Activated CD4-positive, alpha-beta memory T cell treated with anti-CD3 and anti-CD28 coated beads, Interleukin-2, amount 10 ng/mL, durations not matched to agents 7 days and 5 days (primary cell): Measurements from ENCODE around the gene GFPT2. TPM values are rescaled to one million over a fixed set of nuclear protein-coding genes. Genes with fewer than 3 reads are reported as not detected.

Experiments used
- CTCF ChIA-PET: fragments of 350-600 bp; sonication (Branson Sonifier 250); formaldehyde crosslinking; loops from one replicate; lab custom pipeline; 2021; ENCODE audit warnings: antibody characterized with exemption, inconsistent platforms; lab: Charles Lee
- POLR2A ChIA-PET: fragments of 350-600 bp; sonication (Branson Sonifier 250); formaldehyde crosslinking; loops from one replicate; lab custom pipeline; 2021; ENCODE audit warnings: antibody characterized with exemption; lab: Charles Lee
- DNase-seq: peaks from one replicate; pipeline ENCODE4 v3.0.0-alpha.2; 2020
- H3K27ac Mint-ChIP-seq: one replicate; pipeline ENCODE4 v1.8.0; 2021; ENCODE audit warnings: mild to moderate bottlenecking, mixed read lengths
- H3K27me3 Mint-ChIP-seq: one replicate; pipeline ENCODE4 v1.8.0; 2021; ENCODE audit warnings: mixed read lengths
- H3K36me3 Mint-ChIP-seq: one replicate; pipeline ENCODE4 v1.8.0; 2021; ENCODE audit warnings: low read depth, mixed read lengths
- H3K4me1 Mint-ChIP-seq: one replicate; pipeline ENCODE4 v1.8.0; 2021; ENCODE audit warnings: mixed read lengths
- H3K4me3 Mint-ChIP-seq: one replicate; pipeline ENCODE4 v1.8.0; 2021; ENCODE audit warnings: mild to moderate bottlenecking, mixed read lengths
- H3K9me3 Mint-ChIP-seq: one replicate; pipeline ENCODE4 v1.8.0; 2021; ENCODE audit warnings: mixed read lengths
- total RNA-seq, 2 experiments: library from RNA; stranded (reverse); gene quantifications; one replicate each; pipeline ENCODE4 v1.2.3, GENCODE V29; 2021

GFPT2 gene
- total RNA-seq, 2 experiments from 2014 or later: not detected

DNA sequence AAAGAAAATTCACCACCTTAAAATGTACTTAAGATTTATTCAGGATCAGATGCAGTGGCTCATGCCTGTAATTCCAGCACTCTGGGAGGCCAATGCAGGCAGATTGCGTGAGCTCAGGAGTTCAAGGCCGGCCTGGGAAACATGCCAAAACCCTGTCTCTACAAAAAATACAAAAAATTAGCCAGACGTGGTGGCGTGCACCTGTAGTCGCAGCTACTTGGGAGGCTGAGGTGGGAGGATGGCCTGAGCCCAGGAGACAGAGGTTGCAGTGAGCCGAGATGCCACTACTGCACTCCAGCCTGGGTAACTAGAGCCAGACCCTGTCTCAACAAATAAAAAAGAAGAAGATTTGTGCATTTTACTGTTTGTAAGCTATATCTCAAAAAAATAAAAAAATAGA, 34.7 kb upstream of the GFPT2 start:
- Mint-ChIP-seq H3K27me3 (no peaks in the 10 kb centered on the region), H3K36me3 (no peaks in the 10 kb centered on the region), H3K9me3 (no peaks in the 10 kb centered on the region), H3K4me1 (no peaks in the 10 kb centered on the region), H3K27ac (no peak overlapping the region), H3K4me3 (no peak overlapping the region)
- POLR2A ChIA-PET: no interaction called here
- no peak for DNase-seq
- CTCF ChIA-PET: no interaction called here

DNA sequence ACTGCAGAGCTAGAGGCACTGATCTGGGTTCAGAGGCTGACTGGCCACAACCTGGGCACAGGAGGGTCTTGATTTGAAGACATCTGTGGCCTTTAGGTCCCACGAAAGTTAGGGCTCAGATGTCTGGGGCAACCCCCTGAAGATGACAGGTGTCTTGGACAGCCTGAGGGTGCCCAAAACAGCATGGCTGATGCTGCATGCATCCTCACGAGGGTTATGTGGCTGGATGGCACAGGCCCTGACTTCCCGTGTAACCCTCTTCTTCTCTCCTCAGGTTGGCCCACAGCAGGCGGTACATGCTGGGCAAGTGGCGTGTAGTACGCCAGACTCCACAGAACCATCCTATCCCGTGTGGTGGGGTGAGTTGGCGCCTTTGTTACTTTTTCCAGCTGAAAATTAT, 29.8 kb upstream of the GFPT2 start:
- Mint-ChIP-seq H3K36me3 (no peaks in the 10 kb centered on the region), H3K4me1 (no peaks in the 10 kb centered on the region), H3K27me3 (no peaks in the 10 kb centered on the region), H3K4me3 (no peak overlapping the region), H3K27ac (no peak overlapping the region), H3K9me3 (no peaks in the 10 kb centered on the region)
- CTCF ChIA-PET: no interaction called here
- POLR2A ChIA-PET: no interaction called here
- no peak for DNase-seq

DNA sequence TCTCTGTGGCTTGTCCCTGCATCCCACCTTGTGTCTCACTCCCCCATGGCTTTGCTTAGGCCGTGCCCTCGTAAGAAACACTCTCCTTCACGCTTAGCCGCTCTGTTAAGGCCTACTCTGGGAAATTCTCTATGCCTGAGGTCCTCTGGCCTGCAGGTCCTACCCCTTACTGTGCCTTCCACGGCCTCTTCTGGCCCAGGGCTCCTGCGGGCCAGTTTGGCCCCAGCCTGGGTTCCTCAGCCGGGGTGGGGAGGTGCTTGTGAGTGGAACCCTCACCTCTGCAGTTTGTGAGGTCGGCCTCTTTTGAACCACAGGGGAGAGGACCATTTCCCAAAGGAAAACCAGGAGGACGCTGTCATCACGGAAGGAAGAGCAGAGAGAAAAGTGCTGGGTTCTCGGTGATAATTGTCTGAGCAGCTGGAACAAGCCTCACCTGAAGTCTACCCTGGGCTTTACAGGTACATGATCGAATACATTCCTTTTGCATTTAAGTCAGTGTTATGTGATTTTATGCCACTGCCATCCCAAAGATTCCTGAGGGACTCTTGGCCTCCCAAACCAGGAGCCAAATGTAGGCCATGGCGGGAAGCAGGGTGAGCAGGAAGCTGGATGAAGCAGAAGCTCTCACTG, 28.8 kb upstream of the GFPT2 start:
- Mint-ChIP-seq H3K4me3 (no peak overlapping the region), H3K9me3 (no peaks in the 10 kb centered on the region), H3K4me1 (no peaks in the 10 kb centered on the region), H3K36me3 (no peaks in the 10 kb centered on the region), H3K27me3 (no peaks in the 10 kb centered on the region), H3K27ac (no peak overlapping the region)
- POLR2A ChIA-PET: no interaction called here
- DNase-seq: no peak
- CTCF ChIA-PET: no interaction called here

DNA sequence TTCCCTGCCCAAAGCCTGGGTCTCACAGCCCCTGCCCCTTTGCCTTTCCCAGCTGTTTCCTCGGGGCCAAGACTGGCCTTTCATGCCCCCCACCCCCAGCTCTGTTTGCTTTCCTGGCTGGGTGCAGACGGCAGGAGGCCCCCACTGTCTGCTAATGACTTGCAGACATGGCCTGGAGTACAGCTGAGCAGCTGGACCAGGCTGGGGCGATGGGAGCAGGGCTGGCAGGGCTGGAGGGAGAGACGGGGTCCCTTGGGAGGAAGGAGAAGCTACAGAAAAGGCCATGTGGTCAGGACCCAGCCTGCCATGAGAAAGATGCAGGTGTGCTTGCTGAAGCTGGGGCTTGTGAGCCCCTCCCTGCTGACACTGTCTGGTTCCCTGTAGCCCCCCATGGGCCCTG, 28.3 kb upstream of the GFPT2 start:
- no peak overlapping the region for H3K4me3 Mint-ChIP-seq
- no peaks in the 10 kb centered on the region for H3K27me3 Mint-ChIP-seq
- CTCF ChIA-PET: no interaction called here
- H3K36me3 Mint-ChIP-seq: no peaks in the 10 kb centered on the region
- H3K9me3 Mint-ChIP-seq: no peaks in the 10 kb centered on the region
- DNase-seq: no peak
- no peak overlapping the region for H3K27ac Mint-ChIP-seq
- POLR2A ChIA-PET: no interaction called here
- no peaks in the 10 kb centered on the region for H3K4me1 Mint-ChIP-seq

DNA sequence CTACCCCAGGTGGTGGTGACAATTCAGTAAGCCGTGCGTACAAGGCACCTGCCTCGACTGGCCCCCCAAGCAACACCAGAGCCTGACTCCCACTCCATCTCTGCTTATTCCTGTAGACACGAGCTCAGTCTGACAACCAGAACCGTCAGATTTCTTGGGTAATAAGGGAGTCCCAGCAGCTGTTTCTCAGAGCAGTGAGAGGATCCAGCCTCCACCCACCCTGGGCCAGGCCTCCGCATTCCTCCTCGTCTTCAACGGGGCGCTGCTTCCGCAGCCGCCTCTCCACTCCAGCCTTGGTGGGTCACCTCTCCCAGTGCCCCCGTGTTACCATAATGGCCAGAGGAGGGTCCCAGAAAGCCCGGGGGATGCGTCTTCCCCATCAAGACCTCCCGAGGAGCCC, 27.7 kb upstream of the GFPT2 start:
- no peak for DNase-seq
- ChIA-PET POLR2A (no interaction called here), CTCF (no interaction called here)
- Mint-ChIP-seq H3K4me3 (no peak overlapping the region), H3K36me3 (no peaks in the 10 kb centered on the region), H3K27ac (no peak overlapping the region), H3K4me1 (no peaks in the 10 kb centered on the region), H3K27me3 (no peaks in the 10 kb centered on the region), H3K9me3 (no peaks in the 10 kb centered on the region)

DNA sequence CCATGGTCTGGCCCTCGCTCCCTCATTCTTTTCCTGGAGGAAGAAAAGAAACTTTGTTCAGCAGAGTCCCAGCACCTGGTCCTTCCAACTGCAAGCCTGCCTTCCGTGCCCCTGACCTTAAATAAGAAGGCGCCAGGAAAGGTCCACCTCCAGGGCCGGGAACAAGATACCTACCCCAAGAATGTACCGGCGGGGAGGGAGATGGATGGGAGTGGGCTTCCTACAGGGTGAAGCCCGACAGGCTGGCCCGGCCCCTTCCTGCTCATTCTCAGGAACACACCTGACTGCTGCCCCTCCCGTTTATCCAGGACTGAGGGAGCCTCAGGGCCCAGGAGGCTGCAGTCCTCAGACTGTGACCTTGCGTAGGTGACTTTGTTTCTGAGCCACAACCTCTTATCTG, 27.3 kb upstream of the GFPT2 start:
- Mint-ChIP-seq H3K27ac (no peak overlapping the region), H3K36me3 (no peaks in the 10 kb centered on the region), H3K9me3 (no peaks in the 10 kb centered on the region), H3K4me1 (no peaks in the 10 kb centered on the region), H3K4me3 (no peak overlapping the region), H3K27me3 (no peaks in the 10 kb centered on the region)
- POLR2A ChIA-PET: no interaction called here
- no peak for DNase-seq
- CTCF ChIA-PET: no interaction called here

DNA sequence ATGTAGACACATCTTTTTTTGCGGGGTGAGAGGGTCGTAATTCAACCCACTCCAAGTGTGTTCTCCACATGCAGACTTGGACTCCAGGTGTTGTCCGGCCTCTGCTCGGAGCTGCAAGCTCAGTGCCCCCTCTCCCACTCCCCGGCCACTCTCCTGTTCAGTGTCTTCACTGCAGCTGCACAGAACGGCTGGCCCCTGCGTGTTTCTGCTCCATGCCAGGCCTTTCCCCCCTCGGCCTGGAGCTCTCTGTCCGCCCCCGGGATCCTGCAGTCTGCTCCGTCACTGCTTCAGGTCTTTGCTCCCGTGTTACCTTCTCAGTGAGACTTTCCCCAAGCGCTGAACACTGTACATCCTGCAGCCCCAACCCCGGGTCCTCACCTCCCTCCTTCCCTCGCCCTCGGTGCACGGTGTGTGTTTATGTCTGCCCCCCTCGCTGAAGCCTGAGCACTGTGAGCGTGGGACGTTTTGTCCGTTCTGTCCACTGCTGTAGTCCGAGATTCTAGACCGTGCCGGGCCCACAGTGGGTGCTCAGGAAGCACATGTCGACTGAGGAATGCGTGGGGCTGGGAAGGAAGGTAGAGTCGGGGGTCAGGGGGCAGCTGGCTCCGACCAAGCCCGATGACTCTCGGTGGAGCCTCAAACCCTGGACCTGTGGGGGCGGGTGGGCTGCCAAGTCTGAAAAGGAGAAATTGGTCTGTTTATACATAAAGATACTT, 26.4 kb upstream of the GFPT2 start:
- Mint-ChIP-seq H3K27me3 (no peaks in the 10 kb centered on the region), H3K9me3 (no peaks in the 10 kb centered on the region), H3K36me3 (no peaks in the 10 kb centered on the region), H3K4me3 (no peak overlapping the region), H3K4me1 (no peaks in the 10 kb centered on the region), H3K27ac (no peak overlapping the region)
- ChIA-PET CTCF (no interaction called here), POLR2A (no interaction called here)
- no peak for DNase-seq

DNA sequence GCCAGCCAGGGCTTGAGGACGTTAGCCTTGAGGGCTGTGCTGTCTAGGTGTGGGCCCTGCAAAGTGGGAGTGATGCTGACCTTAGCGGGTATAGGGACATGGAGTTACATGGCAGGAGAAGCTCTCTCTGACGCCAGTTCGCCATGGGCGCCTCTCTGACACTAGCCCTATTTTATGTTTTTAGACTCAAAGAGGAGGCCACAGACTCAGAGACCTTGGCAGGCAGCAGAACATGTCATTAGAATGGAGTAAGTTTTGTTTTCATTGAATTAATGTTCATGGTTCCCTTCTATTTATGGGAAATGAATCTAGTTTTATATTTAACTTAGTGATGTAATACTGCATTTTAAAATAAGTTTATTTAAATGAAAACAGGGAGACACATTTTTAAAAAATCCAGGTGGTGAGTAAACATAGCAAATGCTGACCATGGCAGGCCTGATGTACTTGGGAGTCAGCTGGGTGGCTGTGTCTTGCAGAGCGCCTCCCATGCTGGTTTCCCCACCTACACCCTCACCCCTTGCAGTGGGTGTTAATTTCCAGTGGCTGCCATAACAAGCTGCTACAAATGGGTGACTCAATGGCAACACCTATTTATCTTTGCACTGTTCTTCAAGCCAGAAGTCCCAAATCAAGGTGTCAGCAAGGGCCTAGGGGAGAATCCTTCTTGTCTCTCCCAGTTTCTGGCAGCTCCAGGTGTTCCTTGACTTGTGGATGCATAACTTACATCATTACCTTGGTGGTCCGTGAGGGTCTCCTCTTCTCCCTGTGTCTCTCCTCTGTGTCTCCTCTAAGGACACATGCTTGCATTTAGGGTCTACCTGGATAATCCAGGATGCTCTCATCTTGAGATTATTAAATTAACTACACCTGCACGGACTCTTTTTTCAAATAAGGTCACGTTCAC, 25.6 kb upstream of the GFPT2 start:
- ChIA-PET CTCF (no interaction called here), POLR2A (no interaction called here)
- Mint-ChIP-seq H3K9me3 (no peaks in the 10 kb centered on the region), H3K36me3 (no peaks in the 10 kb centered on the region), H3K27me3 (no peaks in the 10 kb centered on the region), H3K4me1 (no peaks in the 10 kb centered on the region), H3K27ac (no peak overlapping the region), H3K4me3 (no peak overlapping the region)
- DNase-seq: no peak

DNA sequence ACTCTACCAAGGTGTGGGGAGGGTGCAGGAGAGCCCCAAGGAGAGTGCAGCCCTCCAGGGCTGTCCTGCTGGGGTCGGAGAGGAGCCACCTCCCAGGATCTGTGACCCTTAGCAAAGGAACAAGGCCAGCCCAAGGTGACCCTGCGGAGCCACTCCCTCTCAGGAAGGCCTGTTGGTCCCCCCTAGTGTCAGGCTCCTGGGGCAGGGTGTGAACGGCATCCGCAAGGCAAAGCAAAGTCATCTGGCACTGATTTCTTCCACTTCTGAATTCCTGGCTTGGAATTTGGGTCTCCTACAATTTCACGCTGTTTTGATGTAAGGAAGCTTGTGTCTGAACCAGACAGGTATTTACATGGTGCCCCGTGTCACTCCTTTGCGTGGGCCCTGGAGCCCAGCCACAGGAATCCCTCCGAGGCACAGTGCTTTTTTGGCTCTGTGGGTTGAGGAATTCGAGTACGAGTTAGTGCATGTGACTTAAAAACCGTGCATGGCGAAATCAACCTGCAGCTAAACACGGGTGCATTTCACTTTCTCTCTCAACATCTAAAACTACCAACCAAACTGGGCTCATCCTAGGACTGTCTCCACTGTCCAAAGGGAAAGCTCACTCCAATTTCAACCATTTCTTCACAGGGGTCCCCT, 24.5 kb upstream of the GFPT2 start:
- Mint-ChIP-seq H3K36me3 (no peaks in the 10 kb centered on the region), H3K4me3 (no peak overlapping the region), H3K4me1 (no peaks in the 10 kb centered on the region), H3K27me3 (peaks cover 2% of the 10 kb centered on the region), H3K9me3 (no peaks in the 10 kb centered on the region), H3K27ac (no peak overlapping the region)
- POLR2A ChIA-PET: no interaction called here
- no peak for DNase-seq
- CTCF ChIA-PET: no interaction called here

DNA sequence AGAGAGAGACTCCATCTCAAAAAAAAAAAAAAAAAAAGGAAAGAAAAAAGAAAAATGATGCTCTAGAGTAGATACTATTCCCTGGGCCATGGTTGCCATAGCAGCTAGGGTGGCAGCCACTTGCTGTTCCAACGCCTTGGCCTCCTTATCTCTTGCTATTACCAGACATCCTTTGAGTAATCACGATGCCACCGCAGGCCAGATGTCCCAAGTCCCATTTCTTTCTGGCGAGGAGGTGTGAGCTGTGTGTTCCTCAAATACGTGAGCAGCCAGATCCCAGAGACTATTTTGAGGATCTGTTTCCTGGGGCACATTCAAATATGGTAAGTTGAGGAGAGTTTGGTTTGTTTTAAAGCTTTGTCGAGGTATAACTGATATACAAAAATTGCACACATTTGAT, 23.4 kb upstream of the GFPT2 start:
- H3K9me3 Mint-ChIP-seq: no peaks in the 10 kb centered on the region
- DNase-seq: no peak
- peaks cover 2% of the 10 kb centered on the region for H3K27me3 Mint-ChIP-seq
- POLR2A ChIA-PET: no interaction called here
- no peaks in the 10 kb centered on the region for H3K4me1 Mint-ChIP-seq
- H3K4me3 Mint-ChIP-seq: no peak overlapping the region
- no peak overlapping the region for H3K27ac Mint-ChIP-seq
- no peaks in the 10 kb centered on the region for H3K36me3 Mint-ChIP-seq
- CTCF ChIA-PET: no interaction called here

DNA sequence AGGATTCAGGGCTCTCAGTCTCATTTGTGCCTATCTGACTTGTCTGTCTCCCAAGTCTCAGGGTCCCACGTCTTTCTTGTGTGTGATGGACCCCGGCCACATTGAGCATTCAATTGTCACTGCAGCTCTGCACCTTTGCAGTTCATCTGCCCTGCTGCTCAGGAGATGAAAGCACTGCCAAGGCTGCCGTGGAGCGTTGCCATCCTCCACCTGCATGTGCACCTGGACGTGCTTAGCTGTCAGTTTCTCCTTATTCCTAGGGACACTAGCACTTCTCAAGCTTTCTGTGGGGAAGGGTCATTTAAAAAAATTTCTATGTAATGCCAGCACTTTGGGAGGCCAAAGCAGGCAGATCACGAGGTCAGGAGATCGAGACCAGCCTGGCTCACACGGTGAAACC, 22.8 kb upstream of the GFPT2 start:
- CTCF ChIA-PET: no interaction called here
- Mint-ChIP-seq H3K27me3 (peaks cover 2% of the 10 kb centered on the region), H3K4me3 (no peak overlapping the region), H3K36me3 (no peaks in the 10 kb centered on the region), H3K9me3 (no peaks in the 10 kb centered on the region), H3K27ac (no peak overlapping the region), H3K4me1 (no peaks in the 10 kb centered on the region)
- POLR2A ChIA-PET: no interaction called here
- DNase-seq: no peak

DNA sequence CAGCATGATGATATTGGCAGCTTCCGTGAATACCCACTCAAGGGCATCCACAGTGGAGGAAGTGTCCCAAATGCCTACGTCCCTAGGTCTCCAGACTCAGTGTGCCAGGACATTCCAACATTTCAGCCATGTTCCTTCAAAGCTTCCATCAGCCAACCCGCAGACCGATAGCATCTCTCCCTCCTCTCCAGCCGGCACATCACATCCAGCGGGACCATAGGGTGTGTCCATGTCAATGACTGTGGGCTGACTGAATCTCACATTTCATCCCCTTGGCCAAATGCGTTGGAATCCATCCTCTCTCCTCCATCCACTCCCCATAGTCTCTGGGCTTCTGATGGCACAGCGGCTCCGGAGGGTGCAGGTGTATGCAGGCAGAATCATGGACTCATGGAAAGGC, 22.2 kb upstream of the GFPT2 start:
- H3K27me3 Mint-ChIP-seq: peaks cover 2% of the 10 kb centered on the region
- no peak for DNase-seq
- ChIA-PET CTCF (no interaction called here), POLR2A (interaction anchor here (0.6 kb wide), 1 partner anchor 39 kb away, joined by 3 read pairs; no protein-coding TSS in a partner anchor)
- no peak overlapping the region for H3K4me3 Mint-ChIP-seq
- H3K9me3 Mint-ChIP-seq: no peaks in the 10 kb centered on the region
- H3K27ac Mint-ChIP-seq: no peak overlapping the region
- no peaks in the 10 kb centered on the region for H3K4me1 Mint-ChIP-seq
- no peaks in the 10 kb centered on the region for H3K36me3 Mint-ChIP-seq

DNA sequence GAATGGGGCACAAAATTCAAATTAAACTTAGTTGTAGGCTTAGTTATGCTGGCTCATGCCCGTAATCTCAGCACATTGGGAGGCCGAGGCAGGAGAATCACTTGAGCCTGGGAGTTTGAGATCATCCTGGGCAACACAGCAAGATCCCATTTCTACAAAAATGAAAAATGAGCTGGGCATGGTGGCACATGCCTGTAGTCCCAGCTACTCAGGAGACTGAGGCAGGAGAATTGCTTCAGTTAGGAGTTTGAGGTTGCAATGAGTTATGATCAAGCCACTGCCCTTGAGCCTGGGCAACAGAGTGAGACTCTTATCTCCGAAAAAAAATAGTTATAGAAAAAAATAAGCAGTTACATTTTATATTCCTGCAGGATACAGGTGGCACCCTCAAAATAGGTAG, 20.7 kb upstream of the GFPT2 start:
- H3K27me3 Mint-ChIP-seq: peaks cover 2% of the 10 kb centered on the region
- CTCF ChIA-PET: no interaction called here
- POLR2A ChIA-PET: interaction anchor here (0.7 kb wide), 1 partner anchor 88 kb away, joined by 4 read pairs; no protein-coding TSS in a partner anchor
- no peak for DNase-seq
- H3K4me3 Mint-ChIP-seq: no peak overlapping the region
- H3K36me3 Mint-ChIP-seq: no peaks in the 10 kb centered on the region
- H3K27ac Mint-ChIP-seq: no peak overlapping the region
- H3K4me1 Mint-ChIP-seq: no peaks in the 10 kb centered on the region
- no peaks in the 10 kb centered on the region for H3K9me3 Mint-ChIP-seq
